GM06990 (cell line): ENCODE measurements around the gene CBX5.
"Not testable (repeated sequence)": the region's sequence is repeated elsewhere in the genome, so short reads cannot be mapped to it uniquely, and the experiment has no call there.

ENCODE experiments used
- DNase-seq: peaks from one replicate; pipeline ENCODE4 v3.0.0-alpha.2; 2011; ENCODE audit not compliant: insufficient read length; ENCODE audit errors: extremely low read depth
- H3K27me3 ChIP-seq: replicated peaks from 2 replicates; pipeline ENCODE4 v1.6.0; 2011; ENCODE audit warnings: low read length; ENCODE audit not compliant: control insufficient read depth, insufficient read depth
- H3K36me3 ChIP-seq: 2 replicates; pipeline ENCODE4 v1.5.1; 2011; ENCODE audit warnings: low read length; ENCODE audit not compliant: control insufficient read depth, insufficient read depth
- H3K4me3 ChIP-seq: replicated peaks from 2 replicates; pipeline ENCODE4 v1.5.1; 2011; ENCODE audit warnings: low read depth, mild to moderate bottlenecking, control low read depth, low read length
- TF ChIP-seq, protein P1 (sequence below): IDR thresholded peaks from 2 replicates; pipeline ENCODE4 v1.5.1; 2011; ENCODE audit warnings: low read length, control low read depth, mild to moderate bottlenecking, inconsistent platforms; ENCODE audit not compliant: insufficient read depth, poor library complexity, severe bottlenecking

Gene CBX5

DNA sequence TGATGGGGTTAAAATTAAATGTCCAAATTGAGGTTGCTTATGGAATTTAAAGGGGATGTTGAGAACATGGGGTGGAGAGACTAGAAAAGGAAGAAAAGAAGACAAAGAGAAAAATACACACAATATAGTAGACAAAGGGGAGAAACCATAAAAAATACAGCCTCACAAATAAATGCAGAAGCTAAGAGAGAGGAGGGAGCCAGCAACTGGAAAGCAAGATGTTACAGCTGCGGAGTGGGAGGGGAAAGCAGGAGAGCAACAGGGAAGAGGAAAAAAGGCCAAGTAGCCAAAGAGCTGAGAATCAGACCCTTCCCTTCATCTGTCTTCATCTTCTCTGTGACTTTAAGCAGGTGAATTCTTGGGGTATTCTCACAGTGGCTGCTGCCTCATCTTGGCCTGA is 51.5 kb downstream of the CBX5 start:
- H3K36me3 ChIP-seq: no peaks in the 10 kb centered on the region
- DNase-seq: no peak
- H3K27me3 ChIP-seq: no peaks in the 10 kb centered on the region
- TF ChIP-seq, protein P1, sequence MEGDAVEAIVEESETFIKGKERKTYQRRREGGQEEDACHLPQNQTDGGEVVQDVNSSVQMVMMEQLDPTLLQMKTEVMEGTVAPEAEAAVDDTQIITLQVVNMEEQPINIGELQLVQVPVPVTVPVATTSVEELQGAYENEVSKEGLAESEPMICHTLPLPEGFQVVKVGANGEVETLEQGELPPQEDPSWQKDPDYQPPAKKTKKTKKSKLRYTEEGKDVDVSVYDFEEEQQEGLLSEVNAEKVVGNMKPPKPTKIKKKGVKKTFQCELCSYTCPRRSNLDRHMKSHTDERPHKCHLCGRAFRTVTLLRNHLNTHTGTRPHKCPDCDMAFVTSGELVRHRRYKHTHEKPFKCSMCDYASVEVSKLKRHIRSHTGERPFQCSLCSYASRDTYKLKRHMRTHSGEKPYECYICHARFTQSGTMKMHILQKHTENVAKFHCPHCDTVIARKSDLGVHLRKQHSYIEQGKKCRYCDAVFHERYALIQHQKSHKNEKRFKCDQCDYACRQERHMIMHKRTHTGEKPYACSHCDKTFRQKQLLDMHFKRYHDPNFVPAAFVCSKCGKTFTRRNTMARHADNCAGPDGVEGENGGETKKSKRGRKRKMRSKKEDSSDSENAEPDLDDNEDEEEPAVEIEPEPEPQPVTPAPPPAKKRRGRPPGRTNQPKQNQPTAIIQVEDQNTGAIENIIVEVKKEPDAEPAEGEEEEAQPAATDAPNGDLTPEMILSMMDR: no peak
- H3K4me3 ChIP-seq: no peak overlapping the region

GRCh38 chr12:54227927-54228326 is 52.0 kb downstream of the CBX5 start:
- H3K27me3 ChIP-seq, DNase-seq, H3K36me3 ChIP-seq, H3K4me3 ChIP-seq: not testable (repeated sequence)

DNA sequence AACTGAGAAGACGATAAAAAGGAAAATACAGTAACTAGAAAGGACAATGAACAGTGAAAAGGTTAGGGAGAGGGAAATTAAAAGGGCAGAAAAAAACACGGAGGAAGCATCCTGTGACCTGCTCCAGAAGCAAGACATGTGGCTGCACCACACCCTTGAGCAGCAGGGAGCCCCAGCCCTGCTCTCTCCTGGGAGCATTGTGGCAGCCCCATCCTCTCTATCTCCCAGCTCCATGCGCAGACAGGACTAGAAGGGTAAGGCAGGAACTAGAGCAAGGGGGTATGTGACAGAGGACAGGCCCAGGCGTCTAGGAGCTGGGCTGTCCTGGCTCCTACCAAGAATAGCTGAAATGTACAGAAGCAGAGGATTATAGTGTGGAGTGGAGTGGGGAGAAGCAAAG is 52.5 kb downstream of the CBX5 start:
- no peaks in the 10 kb centered on the region for H3K36me3 ChIP-seq
- H3K4me3 ChIP-seq: no peak overlapping the region
- no peaks in the 10 kb centered on the region for H3K27me3 ChIP-seq
- no peak for DNase-seq
- TF ChIP-seq, protein P1: no peak

- Histone ChIP-seq H3K4me3 (no peak overlapping the region), H3K36me3 (no peaks in the 10 kb centered on the region), H3K27me3 (no peaks in the 10 kb centered on the region)
- DNase-seq: no peak
- TF ChIP-seq, protein P1: no peak
These were observed 54.3 kb downstream of the CBX5 start for GRCh38 chr12:54225666-54226065.

- no peaks in the 10 kb centered on the region for H3K36me3 ChIP-seq
- no peak for DNase-seq
- no peaks in the 10 kb centered on the region for H3K27me3 ChIP-seq
- no peak overlapping the region for H3K4me3 ChIP-seq
- TF ChIP-seq, protein P1: no peak
These were observed 57.3 kb downstream of the CBX5 start for GRCh38 chr12:54222609-54223008.

- Histone ChIP-seq H3K27me3 (no peaks in the 10 kb centered on the region), H3K36me3 (no peaks in the 10 kb centered on the region), H3K4me3 (no peak overlapping the region)
- DNase-seq: no peak
- TF ChIP-seq, protein P1: no peak
These were observed 58.4 kb downstream of the CBX5 start for GRCh38 chr12:54221402-54221984.
